Calu3 (cell line): ENCODE measurements around the gene SLCO3A1. TPM values are rescaled to one million over a fixed set of nuclear protein-coding genes. Genes with fewer than 3 reads are reported as not detected.

ENCODE experiments used
- BruUV-seq: library from RNA; stranded (reverse); fragments of 400-500 nt; replicated peaks from 2 replicates; lab custom pipeline; 2021; lab: Mats Ljungman, UMichigan
- CTCF ChIA-PET: fragments of 300-600 bp; sonication (Branson Sonifier 250); formaldehyde crosslinking; loops from one replicate; lab custom pipeline; 2022; ENCODE audit warnings: antibody characterized with exemption; lab: Charles Lee
- DNase-seq: peaks from one replicate; pipeline ENCODE4 v3.0.0; 2022
- H3K27ac Mint-ChIP-seq: one replicate; pipeline ENCODE4 v1.8.0; 2022; ENCODE audit warnings: mixed read lengths; ENCODE audit not compliant: unreplicated experiment
- H3K27me3 Mint-ChIP-seq: one replicate; pipeline ENCODE4 v1.8.0; 2022; ENCODE audit warnings: mixed read lengths; ENCODE audit not compliant: unreplicated experiment
- H3K36me3 Mint-ChIP-seq: one replicate; pipeline ENCODE4 v1.8.0; 2022; ENCODE audit warnings: mild to moderate bottlenecking, moderate library complexity, mixed read lengths; ENCODE audit not compliant: insufficient read depth, unreplicated experiment
- H3K4me1 Mint-ChIP-seq: one replicate; pipeline ENCODE4 v1.8.0; 2022; ENCODE audit warnings: mild to moderate bottlenecking, low read depth, mixed read lengths; ENCODE audit not compliant: unreplicated experiment
- H3K4me3 Mint-ChIP-seq: one replicate; pipeline ENCODE4 v1.8.0; 2022; ENCODE audit warnings: mild to moderate bottlenecking, low read depth, moderate library complexity, mixed read lengths; ENCODE audit not compliant: unreplicated experiment
- H3K9me3 Mint-ChIP-seq: one replicate; pipeline ENCODE4 v1.8.0; 2022; ENCODE audit warnings: low read depth, mixed read lengths; ENCODE audit not compliant: unreplicated experiment
- CTCF ChIP-seq: fragments of 200-600 bp; IDR thresholded peaks from one replicate; pipeline ENCODE4 v1.8.0; 2022; ENCODE audit warnings: antibody characterized with exemption; ENCODE audit not compliant: unreplicated experiment
- intact Hi-C: fragments of 100-400 bp; cut with micrococcal nuclease; formaldehyde crosslinking; loops from one replicate; pipeline ENCODE4 v1.10.0; 2022; ENCODE audit not compliant: unreplicated experiment
- total RNA-seq: library from RNA; stranded (reverse); gene quantifications from 2 replicates; pipeline ENCODE4 v1.2.3, GENCODE V29; 2022

SLCO3A1 gene
- total RNA-seq, 1 experiment from 2014 or later, result 65.9 TPM

- Mint-ChIP-seq H3K27ac (peak overlapping the region; percentile 22), H3K27me3 (no peaks in the 10 kb centered on the region), H3K36me3 (peaks cover 8% of the 10 kb centered on the region), H3K9me3 (no peaks in the 10 kb centered on the region), H3K4me3 (no peak overlapping the region), H3K4me1 (peaks cover 52% of the 10 kb centered on the region)
- intact Hi-C loops, result no loop called here
- TF ChIP-seq CTCF, result no peak
- CTCF ChIA-PET, result interaction anchor here (0.8 to 1.5 kb wide), 3 partner anchors 15 to 55 kb away, joined by 3 to 4 read pairs (median 4); no protein-coding TSS in a partner anchor
- no TSS peak for BruUV-seq
- DNase-seq, result no peak
Observed at GRCh38 chr15:91887321-91887720, 33.8 kb downstream of the SLCO3A1 start.

- no TSS peak for BruUV-seq
- Mint-ChIP-seq H3K4me1 (peaks cover 52% of the 10 kb centered on the region), H3K4me3 (no peak overlapping the region), H3K27ac (peak overlapping the region; percentile 22), H3K9me3 (no peaks in the 10 kb centered on the region), H3K36me3 (peaks cover 8% of the 10 kb centered on the region), H3K27me3 (no peaks in the 10 kb centered on the region)
- TF ChIP-seq CTCF, result no peak
- intact Hi-C loops, result no loop called here
- CTCF ChIA-PET, result interaction anchor here (1.3 kb wide), 2 partner anchors 14 to 54 kb away, joined by 4 read pairs; no protein-coding TSS in a partner anchor
- no peak for DNase-seq
Observed at GRCh38 chr15:91887921-91888373, 34.4 kb downstream of the SLCO3A1 start.

- peaks cover 59% of the 10 kb centered on the region for H3K4me1 Mint-ChIP-seq
- no TSS peak for BruUV-seq
- H3K27me3 Mint-ChIP-seq, result no peaks in the 10 kb centered on the region
- no peak for TF ChIP-seq CTCF
- no peak overlapping the region for H3K27ac Mint-ChIP-seq
- H3K4me3 Mint-ChIP-seq, result no peak overlapping the region
- intact Hi-C loops, result no loop called here
- peaks cover 8% of the 10 kb centered on the region for H3K36me3 Mint-ChIP-seq
- H3K9me3 Mint-ChIP-seq, result no peaks in the 10 kb centered on the region
- CTCF ChIA-PET, result interaction anchor here (1.3 kb wide), 1 partner anchor 53 kb away, joined by 4 read pairs; no protein-coding TSS in a partner anchor
- DNase-seq, result no peak
Observed at GRCh38 chr15:91889111-91889815, 35.8 kb downstream of the SLCO3A1 start.

- BruUV-seq, result no TSS peak
- H3K4me1 Mint-ChIP-seq, result peaks cover 60% of the 10 kb centered on the region
Observed at GRCh38 chr15:91890614-91891013, 37.1 kb downstream of the SLCO3A1 start.

More at GRCh38 chr15:91890614-91891013, 37.1 kb downstream of the SLCO3A1 start:
- TF ChIP-seq CTCF, result no peak
- H3K36me3 Mint-ChIP-seq, result peaks cover 8% of the 10 kb centered on the region
- H3K27ac Mint-ChIP-seq, result peak overlapping the region; percentile 67
- CTCF ChIA-PET, result interaction anchor here (0.6 to 1.5 kb wide), 15 partner anchors 12 to 1808 kb away, joined by 3 to 10 read pairs (median 4); partner anchors contain the start of gene SLCO3A1
- no peaks in the 10 kb centered on the region for H3K9me3 Mint-ChIP-seq
- peak; percentile 78 for DNase-seq
- no peaks in the 10 kb centered on the region for H3K27me3 Mint-ChIP-seq
- H3K4me3 Mint-ChIP-seq, result no peak overlapping the region
- intact Hi-C loops, result loop anchor here (2.0 kb wide), 1 partner anchor 24 kb away; no protein-coding TSS in a partner anchor
